WERI-Rb-1 (cell line): ENCODE results near the gene HOXA13.

ENCODE experiments used
- DNase-seq: peaks from one replicate; pipeline ENCODE4 v3.0.0-alpha.2; 2020
- H3K27ac ChIP-seq: fragments of 250-450 bp; sonication (Bioruptor Pico); 2 replicates; pipeline ENCODE4 v1.5.1; 2020; ENCODE audit warnings: mild to moderate bottlenecking, moderate library complexity
- H3K27me3 ChIP-seq: fragments of 250-450 bp; sonication (Bioruptor Pico); 2 replicates; pipeline ENCODE4 v1.5.1; 2021; ENCODE audit warnings: mild to moderate bottlenecking, low read depth, moderate library complexity; ENCODE audit not compliant: insufficient read depth, severe bottlenecking
- H3K36me3 ChIP-seq: fragments of 250-450 bp; sonication (Bioruptor Pico); 2 replicates; pipeline ENCODE4 v1.5.1; 2020; ENCODE audit warnings: mild to moderate bottlenecking, moderate library complexity
- H3K4me3 ChIP-seq: 2 replicates; pipeline ENCODE4 v1.5.1; 2011; ENCODE audit warnings: low read depth, mild to moderate bottlenecking, control low read depth, low read length
- H3K9me3 ChIP-seq: fragments of 250-450 bp; sonication (Bioruptor Pico); 2 replicates; pipeline ENCODE4 v1.5.1; 2021; ENCODE audit warnings: mild to moderate bottlenecking, moderate library complexity; ENCODE audit not compliant: severe bottlenecking
- CTCF ChIP-seq: IDR thresholded peaks from 2 replicates; pipeline ENCODE4 v1.5.1; 2011; ENCODE audit warnings: low read depth, mild to moderate bottlenecking, control low read depth, inconsistent platforms, low read length

HOXA13 gene

GRCh38 chr7:27199849-27200760 is at the start of gene HOXA13:
Gene HOXA13 (minus strand): TSS chr7:27200091. CDS start chr7:27200077, 14 bp downstream.
- H3K27me3 ChIP-seq: peaks cover 92% of the 10 kb centered on the region

GRCh38 chr7:27248911-27249723 is 49.2 kb upstream of the HOXA13 start:
- DNase-seq: no peak
- Histone ChIP-seq H3K27ac (no peak overlapping the region), H3K27me3 (peaks cover 99% of the 10 kb centered on the region), H3K9me3 (peaks cover 5% of the 10 kb centered on the region), H3K36me3 (no peaks in the 10 kb centered on the region), H3K4me3 (no peak overlapping the region)
- no peak for TF ChIP-seq CTCF

More at GRCh38 chr7:27199849-27200760, at the start of gene HOXA13:
- no peak for TF ChIP-seq CTCF
- H3K36me3 ChIP-seq: no peaks in the 10 kb centered on the region
- DNase-seq: peak; percentile 38
- no peak within 1 kb of the TSS for H3K27ac ChIP-seq
- peak within 1 kb of the TSS; percentile 35 for H3K4me3 ChIP-seq
- H3K9me3 ChIP-seq: peaks cover 5% of the 10 kb centered on the region

GRCh38 chr7:27248427-27248806 is 48.5 kb upstream of the HOXA13 start:
- no peak overlapping the region for H3K27ac ChIP-seq
- DNase-seq: no peak
- no peaks in the 10 kb centered on the region for H3K36me3 ChIP-seq
- peaks cover 8% of the 10 kb centered on the region for H3K9me3 ChIP-seq
- no peak overlapping the region for H3K4me3 ChIP-seq
- no peak for TF ChIP-seq CTCF
- peaks cover 100% of the 10 kb centered on the region for H3K27me3 ChIP-seq

GRCh38 chr7:27247452-27248426 is 47.8 kb upstream of the HOXA13 start:
- H3K4me3 ChIP-seq: no peak overlapping the region
- H3K36me3 ChIP-seq: no peaks in the 10 kb centered on the region
- DNase-seq: no peak
- no peak overlapping the region for H3K27ac ChIP-seq
- H3K9me3 ChIP-seq: peaks cover 10% of the 10 kb centered on the region
- no peak for TF ChIP-seq CTCF
- peaks cover 100% of the 10 kb centered on the region for H3K27me3 ChIP-seq

GRCh38 chr7:27247000-27247399 is 47.1 kb upstream of the HOXA13 start:
- Histone ChIP-seq H3K27me3 (peaks cover 100% of the 10 kb centered on the region), H3K36me3 (no peaks in the 10 kb centered on the region), H3K4me3 (no peak overlapping the region), H3K9me3 (peaks cover 10% of the 10 kb centered on the region), H3K27ac (no peak overlapping the region)
- DNase-seq: no peak
- no peak for TF ChIP-seq CTCF
